HT-29 (cell line): Measurements from ENCODE around the gene F7. TPM values are rescaled to one million over a fixed set of nuclear protein-coding genes. Genes with fewer than 3 reads are reported as not detected.
"Not testable (repeated sequence)": the region's sequence is repeated elsewhere in the genome, so short reads cannot be mapped to it uniquely, and the experiment has no call there.

ENCODE experiments used
- DNase-seq: peaks from one replicate; pipeline ENCODE4 v3.0.0-alpha.2; 2015; ENCODE audit warnings: low spot score
- total RNA-seq: library from RNA; depleted of rRNA; stranded (reverse); fragments of >200 nt; shearing (Covaris generic); gene quantifications from 2 replicates; pipeline ENCODE4 v1.2.3, GENCODE V29; 2014

The F7 gene
- total RNA-seq, 1 experiment from 2014 or later = not detected

GRCh38 chr13:113152984-113153809 lies 47.6 kb downstream of the F7 start:
- DNase-seq = no peak

DNA sequence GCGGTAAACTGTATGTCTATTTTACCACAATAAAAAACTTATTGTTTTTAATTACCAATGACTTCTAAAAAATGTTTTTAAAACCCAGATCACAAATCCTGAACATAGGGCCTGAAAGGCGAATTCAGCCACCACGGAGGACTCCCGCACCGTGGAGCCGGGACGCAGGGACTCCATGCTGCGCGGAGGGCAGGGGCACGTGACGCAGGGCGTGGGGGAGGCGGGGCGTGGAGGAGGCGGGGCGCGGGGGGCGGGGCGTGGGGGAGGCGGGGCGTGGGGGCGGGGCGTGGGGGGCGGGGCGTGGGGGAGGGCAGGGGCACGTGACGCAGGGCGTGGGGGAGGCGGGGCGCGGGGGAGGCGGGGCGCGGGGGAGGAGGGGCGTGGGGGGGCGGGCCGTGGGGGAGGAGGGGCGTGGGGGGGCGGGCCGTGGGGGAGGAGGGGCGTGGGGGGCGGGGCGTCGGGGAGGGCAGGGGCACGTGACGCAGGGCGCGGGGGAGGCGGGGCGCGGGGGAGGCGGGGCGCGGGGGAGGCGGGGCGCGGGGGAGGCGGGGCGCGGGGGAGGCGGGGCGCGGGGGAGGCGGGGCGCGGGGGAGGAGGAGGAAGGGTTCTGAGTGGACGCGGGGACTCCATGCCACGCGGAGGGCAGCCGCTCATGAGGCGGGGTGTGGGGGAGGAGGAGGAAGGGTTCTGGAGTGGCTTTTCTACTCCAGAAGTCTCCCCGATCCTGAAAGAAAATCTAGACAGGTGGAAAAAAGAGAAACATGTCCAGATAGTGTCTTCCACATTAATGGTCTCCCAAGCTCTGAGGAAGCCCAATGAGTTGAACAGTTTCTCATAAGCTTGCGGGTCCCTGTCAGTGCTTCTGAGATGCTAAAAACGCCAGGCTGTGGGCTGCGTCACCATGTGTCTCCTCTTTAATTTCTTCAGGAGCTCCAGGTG lies 48.5 kb downstream of the F7 start:
- DNase-seq = peak; percentile 65

GRCh38 chr13:113155201-113155600 lies 49.6 kb downstream of the F7 start:
- DNase-seq = no peak

- no peak for DNase-seq
Observed at GRCh38 chr13:113155982-113156655, 50.5 kb downstream of the F7 start.

DNA sequence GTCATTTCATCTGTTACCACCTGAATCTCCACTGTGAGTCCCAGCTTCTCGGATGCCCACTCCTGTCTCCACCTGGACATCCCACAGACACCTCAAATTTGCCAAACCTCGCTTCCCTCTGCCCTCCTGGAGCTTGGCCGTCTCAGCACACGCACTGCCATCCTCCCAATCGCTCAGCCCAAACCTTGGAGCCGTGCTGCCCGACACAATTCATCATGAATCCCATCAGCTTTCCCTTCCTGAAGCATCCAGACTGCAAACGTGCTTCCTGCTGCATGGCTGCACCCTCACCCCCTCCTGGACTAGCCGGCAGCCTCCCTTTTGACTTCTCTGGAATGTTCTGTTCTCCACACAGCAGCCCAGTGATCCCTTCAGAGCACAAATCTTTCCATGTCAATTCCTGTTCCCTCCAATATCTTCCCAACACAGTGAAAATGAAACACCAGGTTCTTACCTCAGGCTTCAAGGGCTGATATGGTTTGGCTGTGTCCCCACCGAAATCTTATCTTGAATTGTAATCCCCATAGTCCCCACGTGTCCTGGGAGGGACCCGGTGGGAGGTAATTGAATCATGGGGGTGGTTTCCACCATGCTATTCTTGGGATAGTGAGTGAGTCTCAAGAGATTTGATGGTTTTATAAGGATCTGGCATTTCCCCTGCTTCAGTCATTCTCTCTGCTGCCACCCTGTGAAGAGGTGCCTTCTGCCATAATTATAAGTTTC lies 51.8 kb downstream of the F7 start:
- DNase-seq = no peak

- peak; percentile 23 for DNase-seq
Observed at GRCh38 chr13:113157929-113158747, 52.5 kb downstream of the F7 start, which contains the start of gene PROZ. TSS of gene PROZ (plus strand) at chr13:113158648. CDS start at chr13:113158661, 13 bp downstream.

GRCh38 chr13:113158946-113159345 lies 53.4 kb downstream of the F7 start:
- DNase-seq = no peak

- DNase-seq = no peak
Observed at GRCh38 chr13:113159701-113160100, 54.1 kb downstream of the F7 start.

GRCh38 chr13:113160983-113161382 lies 55.4 kb downstream of the F7 start:
- no peak for DNase-seq

DNA sequence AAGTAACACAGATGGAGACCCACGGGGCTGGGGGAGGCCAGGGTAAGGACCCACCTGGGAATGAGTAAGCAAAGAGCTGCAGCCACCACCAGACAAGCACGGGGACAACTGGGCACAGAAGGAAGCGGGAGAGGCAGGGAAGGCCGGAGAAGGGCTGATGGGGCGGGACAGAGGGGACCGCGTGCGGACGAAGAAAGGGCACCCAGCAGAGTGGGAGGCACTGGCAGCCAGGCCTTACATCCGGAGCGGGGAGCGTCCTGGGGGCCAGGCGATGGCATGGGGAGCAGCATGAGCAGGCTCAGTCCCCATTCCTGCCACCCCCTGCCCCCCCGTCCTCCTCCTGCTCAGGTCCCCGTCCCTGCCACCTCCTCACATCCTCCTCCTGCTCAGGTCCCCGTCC lies 55.8 kb downstream of the F7 start:
- no peak for DNase-seq

GRCh38 chr13:113161975-113162374 lies 56.4 kb downstream of the F7 start:
- DNase-seq = not testable (repeated sequence)

GRCh38 chr13:113162783-113163685 lies 57.4 kb downstream of the F7 start:
- DNase-seq = no peak

- DNase-seq = no peak
Observed at GRCh38 chr13:113164492-113164891, 58.9 kb downstream of the F7 start.

GRCh38 chr13:113166266-113166665 lies 60.7 kb downstream of the F7 start:
- no peak for DNase-seq

- DNase-seq = no peak
Observed at GRCh38 chr13:113166681-113167080, 61.1 kb downstream of the F7 start.

GRCh38 chr13:113167155-113167554 lies 61.6 kb downstream of the F7 start:
- no peak for DNase-seq

DNA sequence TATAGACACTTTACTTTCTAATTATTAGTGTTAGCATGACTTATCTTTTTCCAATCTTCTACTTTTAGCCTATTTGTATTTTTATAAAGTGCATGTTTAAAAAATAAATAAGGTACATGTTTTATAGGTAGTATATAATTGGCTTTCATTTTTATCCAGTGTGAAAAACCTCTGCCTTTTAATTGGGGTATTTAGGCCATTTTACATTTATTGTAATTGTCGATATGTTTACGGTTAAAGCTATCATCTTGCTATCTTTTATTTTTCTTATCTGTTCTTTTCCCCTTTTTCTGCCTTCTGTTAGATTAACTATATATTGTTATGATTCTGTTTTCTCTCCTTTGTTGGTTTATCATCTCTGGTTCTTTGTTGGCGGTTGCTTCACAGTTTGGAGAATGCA lies 62.0 kb downstream of the F7 start:
- no peak for DNase-seq

DNA sequence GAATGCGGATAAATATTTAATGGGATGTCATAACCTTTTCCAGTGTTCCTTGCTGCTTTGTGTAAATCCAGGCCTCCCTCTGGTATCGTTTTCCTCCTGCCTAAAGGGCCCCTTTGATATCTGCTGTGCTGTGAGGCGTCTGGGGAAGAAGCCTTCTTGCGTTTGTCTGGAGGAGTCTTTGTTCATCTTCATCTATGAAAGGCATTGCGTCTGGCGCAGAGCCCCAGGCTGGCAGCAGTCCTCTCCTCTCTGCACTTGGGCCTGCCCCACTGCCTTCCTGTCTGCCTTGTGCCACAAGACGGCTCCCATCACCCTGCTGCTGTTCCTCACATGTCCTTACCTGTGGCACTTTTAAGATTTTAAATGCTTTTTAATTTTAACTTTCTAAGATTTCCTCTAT lies 62.6 kb downstream of the F7 start:
- DNase-seq = no peak
